GM04504 (cell line): Measurements from ENCODE around the gene NEK8.
A peak's percentile ranks its signal among the peaks of the same experiment; 100 is the strongest.
"Not testable (repeated sequence)": the region's sequence is repeated elsewhere in the genome, so short reads cannot be mapped to it uniquely, and the experiment has no call there.

Experiments
- DNase-seq: peaks from one replicate; pipeline ENCODE4 v3.0.0-alpha.2; 2012; ENCODE audit warnings: low read depth

Gene NEK8

DNA sequence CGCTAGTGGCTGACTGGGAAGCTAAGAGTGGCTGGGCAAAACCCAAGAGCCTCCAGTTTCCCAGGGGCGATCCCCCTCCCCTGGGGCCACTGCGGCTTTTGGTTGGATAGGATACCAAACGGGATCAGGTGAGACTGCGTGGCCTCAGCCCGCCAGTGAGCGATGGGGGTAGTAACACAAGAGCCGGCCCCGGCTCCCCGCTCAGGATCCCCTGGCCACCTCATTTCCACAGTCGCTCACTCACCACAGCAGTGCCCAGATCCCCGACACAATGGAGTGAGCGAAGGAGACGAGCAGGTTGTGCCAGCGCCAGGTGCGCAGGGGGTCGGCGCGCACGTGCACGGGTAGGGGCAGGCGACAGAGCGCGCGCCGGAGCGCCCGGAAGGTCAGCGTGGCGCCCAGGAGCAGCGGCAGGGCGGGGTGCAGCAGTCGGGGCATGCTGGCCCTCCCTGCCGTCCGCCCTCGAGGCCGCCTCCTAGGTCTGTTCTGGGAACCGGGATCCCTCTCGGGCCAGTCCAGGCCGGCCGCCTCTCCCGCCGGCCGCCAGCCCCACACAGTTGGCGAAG is 2.8 kb upstream of the NEK8 start:
- peak; percentile 69 for DNase-seq

DNA sequence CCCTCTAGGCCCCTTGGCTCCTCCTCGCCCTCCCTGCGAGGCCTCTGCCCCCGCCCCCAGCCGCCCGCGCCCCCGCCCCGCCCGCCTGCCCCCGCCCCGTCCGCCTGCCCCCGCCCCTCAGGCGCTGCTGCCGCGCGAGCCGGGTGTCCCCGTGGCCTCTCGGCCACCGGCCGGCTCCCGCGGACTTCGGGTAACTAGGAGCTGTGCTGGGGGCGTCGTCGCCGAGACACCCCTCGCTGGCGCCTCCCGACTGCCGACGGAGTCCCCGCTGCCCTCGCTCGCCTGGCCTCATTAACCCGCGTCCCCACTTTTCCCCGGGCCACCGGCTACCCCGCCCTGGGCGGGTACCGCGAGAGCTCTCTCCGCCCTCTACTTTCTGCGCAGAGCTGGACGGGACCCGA is 2.4 kb upstream of the NEK8 start, which contains the start of gene TLCD1:
Gene TLCD1 (minus strand): TSS at position 8 of the 401 bp plus-strand sequence. CDS start 136 bp downstream, outside the sequence.
- no peak for DNase-seq

- DNase-seq, result peak; percentile 83
Observed at GRCh38 chr17:28726627-28727491, 1.7 kb upstream of the NEK8 start.

DNA sequence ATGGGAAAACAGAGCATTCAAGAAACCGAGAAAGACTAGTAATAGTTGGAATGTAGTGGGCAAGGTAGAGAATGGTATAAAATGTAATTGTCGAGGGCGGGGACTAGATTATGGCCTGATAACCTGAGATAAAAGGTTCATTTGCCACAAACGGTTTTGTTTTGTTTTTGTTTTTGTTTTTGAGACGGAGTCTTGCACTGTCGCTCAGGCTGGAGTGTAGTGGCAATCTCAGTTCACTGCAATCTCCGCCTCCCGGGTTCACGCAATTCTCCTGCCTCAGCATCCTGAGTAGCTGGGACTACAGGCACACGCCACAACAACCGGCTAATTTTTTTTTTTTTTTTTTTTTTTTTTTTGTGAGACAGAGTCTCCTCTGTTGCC is 1.4 kb downstream of the NEK8 start:
- no peak for DNase-seq

- no peak for DNase-seq
Observed at GRCh38 chr17:28733346-28733745, 4.8 kb downstream of the NEK8 start.

- no peak for DNase-seq
Observed at GRCh38 chr17:28734712-28735241, 6.2 kb downstream of the NEK8 start.

GRCh38 chr17:28735242-28735722 is 6.7 kb downstream of the NEK8 start:
- no peak for DNase-seq

DNA sequence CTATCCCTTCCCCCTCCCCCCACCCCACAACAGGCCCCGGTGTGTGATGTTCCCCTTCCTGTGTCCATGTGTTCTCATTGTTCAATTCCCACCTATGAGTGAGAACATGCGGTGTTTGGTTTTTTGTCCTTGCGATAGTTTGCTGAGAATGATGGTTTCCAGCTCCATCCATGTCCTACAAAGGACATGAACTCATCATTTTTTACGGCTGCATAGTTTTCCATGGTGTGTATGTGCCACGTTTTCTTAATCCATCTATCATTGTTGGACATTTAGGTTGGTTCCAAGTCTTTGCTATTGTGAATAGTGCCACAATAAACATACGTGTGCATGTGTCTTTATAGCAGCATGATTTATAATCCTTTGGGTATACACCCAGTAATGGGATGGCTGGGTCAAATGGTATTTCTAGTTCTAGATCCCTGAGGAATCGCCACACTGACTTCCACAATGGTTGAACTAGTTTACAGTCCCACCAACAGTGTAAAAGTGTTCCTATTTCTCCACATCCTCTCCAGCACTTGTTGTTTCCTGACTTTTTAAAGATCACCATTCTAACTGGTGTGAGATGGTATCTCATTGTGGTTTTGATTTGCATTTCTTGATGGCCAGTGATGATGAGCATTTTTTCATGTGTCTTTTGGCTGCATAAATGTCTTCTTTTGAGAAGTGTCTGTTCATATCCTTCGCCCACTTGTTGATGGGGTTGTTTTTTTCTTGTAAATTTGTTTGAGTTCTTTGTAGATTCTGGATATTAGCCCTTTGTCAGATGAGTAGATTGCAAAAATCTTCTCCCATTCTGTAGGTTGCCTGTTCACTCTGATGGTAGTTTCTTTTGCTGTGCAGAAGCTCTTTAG is 7.6 kb downstream of the NEK8 start:
- DNase-seq, result not testable (repeated sequence)

DNA sequence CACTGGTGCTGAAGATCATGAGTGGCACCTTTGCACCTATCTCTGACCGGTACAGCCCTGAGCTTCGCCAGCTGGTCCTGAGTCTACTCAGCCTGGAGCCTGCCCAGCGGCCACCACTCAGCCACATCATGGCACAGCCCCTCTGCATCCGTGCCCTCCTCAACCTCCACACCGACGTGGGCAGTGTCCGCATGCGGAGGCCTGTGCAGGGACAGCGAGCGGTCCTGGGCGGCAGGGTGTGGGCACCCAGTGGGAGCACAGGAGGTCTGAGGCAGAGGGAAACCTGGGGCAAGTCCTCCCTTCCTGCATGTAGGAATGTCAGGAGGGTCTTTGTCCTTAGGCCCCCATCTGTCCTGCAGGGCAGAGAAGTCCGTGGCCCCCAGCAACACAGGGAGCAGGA is 8.7 kb downstream of the NEK8 start:
- no peak for DNase-seq

DNA sequence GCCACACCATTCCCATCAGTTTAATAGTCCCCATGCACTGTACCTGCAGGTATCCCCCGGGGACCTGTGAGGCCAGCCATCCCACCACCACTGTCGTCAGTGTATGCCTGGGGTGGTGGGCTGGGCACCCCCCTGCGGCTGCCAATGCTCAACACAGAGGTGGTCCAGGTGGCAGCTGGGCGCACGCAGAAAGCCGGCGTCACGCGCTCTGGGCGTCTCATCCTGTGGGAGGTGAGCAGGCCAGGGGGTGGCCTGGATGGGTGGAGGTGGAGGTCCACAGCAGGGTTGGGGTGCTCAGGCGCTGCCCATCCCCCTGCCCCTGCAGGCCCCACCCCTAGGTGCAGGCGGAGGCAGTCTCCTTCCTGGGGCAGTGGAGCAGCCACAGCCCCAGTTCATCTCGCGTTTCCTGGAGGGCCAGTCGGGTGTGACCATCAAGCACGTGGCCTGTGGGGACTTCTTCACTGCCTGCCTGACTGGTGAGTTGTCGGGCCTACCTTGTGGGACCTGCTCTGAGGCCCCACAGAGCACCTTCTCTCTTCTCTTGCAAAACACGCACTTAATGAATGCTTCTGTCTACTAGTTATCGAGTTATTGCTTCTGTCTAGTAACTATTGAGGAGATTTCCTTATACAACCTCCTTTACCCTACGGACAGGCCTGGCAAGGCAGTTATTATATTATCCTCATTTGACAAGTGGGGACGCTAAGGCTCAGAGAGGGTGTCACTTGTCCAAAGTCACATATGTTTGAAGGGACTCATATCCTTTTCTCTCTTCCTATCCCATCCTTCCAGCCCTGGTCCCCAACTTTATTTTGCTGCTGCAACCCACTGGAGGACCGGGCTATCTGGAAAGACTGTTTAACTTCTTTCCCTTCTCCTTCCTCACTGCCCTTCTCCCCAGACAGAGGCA is 9.4 kb downstream of the NEK8 start:
- no peak for DNase-seq

GRCh38 chr17:28738680-28739384 is 10.2 kb downstream of the NEK8 start:
- no peak for DNase-seq

DNA sequence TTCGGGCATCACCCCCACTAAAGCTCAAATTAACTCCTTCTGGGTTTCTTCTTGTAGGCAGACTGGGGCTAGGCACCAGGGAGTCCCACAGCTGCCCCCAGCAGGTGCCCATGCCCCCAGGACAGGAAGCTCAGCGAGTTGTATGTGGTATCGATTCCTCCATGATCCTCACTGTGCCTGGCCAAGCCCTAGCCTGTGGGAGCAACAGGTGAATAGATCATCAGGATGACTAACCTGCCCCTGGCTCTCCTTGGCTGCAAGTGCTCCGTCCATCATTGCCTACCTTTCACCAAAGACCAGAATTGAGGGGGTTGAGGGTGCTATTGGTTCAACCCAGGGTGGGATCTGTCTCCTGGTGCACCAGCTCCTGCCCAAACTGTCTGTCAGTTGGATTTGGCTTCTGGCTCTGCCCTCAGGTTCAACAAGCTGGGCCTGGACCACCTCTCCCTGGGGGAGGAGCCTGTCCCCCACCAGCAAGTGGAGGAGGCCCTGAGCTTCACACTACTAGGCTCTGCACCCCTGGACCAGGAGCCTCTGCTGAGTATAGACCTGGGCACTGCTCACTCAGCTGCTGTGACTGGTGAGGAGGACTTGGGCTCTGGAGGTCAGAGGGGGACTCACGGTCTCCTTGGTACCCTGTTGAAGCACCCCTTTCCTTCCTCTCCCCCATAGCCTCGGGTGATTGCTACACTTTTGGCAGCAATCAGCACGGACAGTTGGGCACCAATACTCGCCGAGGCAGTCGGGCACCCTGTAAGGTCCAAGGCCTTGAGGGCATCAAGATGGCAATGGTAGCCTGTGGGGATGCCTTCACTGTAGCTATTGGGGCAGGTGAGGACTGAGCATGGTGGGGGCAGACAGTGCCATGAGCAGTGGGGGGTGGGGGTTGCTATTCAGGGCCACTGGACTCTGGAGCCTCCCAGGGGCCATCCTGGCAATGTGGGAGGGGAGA is 12.1 kb downstream of the NEK8 start:
- DNase-seq, result no peak

- no peak for DNase-seq
Observed at GRCh38 chr17:28741358-28742349, 13.1 kb downstream of the NEK8 start.

DNA sequence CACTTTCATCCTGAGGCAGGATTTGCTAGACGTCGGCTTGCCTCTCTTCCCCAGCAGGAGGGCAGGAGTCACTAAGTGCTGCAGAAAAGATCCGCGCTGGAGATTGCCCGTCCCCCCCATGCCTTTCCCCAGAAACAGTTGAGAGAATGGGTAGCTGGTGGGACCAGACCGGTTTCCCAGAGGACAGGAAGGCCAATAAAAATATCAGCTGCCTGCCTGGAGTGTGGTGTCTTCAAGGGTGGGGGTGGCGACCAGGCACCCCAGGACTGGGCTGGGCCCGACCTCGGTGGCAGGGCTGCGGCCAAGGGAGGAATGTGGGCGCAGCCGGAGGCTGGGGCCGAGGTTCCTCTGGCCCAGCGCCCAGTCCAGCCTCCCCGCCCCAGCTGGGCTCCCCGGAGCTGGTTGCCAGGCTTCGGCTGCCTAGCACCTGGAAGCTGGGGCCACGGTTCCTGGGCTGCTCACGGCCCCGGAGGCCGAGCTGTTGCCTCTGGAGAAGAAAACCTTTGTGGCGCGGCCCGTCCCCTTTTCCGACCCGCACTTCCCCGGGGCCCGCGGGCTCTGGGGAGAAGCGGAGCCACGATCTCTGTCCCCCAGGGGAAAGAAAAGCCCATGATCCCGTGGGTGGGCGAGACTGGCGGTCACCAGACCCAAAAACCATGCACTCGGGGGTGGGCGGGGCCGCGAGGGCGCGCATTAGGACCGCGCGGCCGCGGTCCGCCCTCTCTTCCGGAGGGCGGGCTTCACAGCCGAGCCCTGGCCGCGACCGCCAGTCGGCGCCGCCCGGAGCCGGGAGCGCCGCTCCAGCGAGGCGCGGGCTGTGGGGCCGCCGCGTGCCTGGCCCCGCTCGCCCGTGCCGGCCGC is 14.9 kb downstream of the NEK8 start, which contains the start of gene TRAF4:
Gene TRAF4 (plus strand): TSS at position 769 of the 861 bp plus-strand sequence. CDS start 102 bp downstream, outside the sequence.
- DNase-seq, result peak; percentile 85

GRCh38 chr17:28744104-28744971 is 15.8 kb downstream of the NEK8 start:
- DNase-seq, result peak; percentile 20
